ENCODE measurements around the gene LY6G5C. TPM values are rescaled to one million over a fixed set of nuclear protein-coding genes. Genes with fewer than 3 reads are reported as not detected.

LY6G5C gene
- total and polyA plus RNA-seq, 9 of the 15 experiments (the other 6 are each of a cell fraction or from before 2014, with no cell fraction given): 0.10 to 0.67 (median 0.46) TPM; not detected in 4

- Histone ChIP-seq H3K4me1 (replicated peaks in 1 of 2; ENCODE audit: control insufficient read depth in 2 of 2, insufficient read depth in 2 of 2, low read length in 2 of 2) (peaks cover 31 to 46% of the 10 kb centered on the region in 2 experiments), H3K79me2 (ENCODE audit: control insufficient read depth, insufficient read depth, low read length) (no peaks in the 10 kb centered on the region), H3K4me3 (no peak overlapping the region), H3K4me2 (ENCODE audit: insufficient read depth, low read length) (no peak overlapping the region), H3K9me3 (replicated peaks; ENCODE audit: control insufficient read depth, insufficient read depth, low read depth, low read length) (no peaks in the 10 kb centered on the region), H3K9ac (ENCODE audit: insufficient read depth in 1 of 2, low read depth in 2 of 2, low read length in 2 of 2) (peak overlapping the region in 1 of 2 experiments; percentile 81; a peak in 2 of 4 replicates), H3K9me1 (ENCODE audit: control insufficient read depth, insufficient read depth, low read length) (no peaks in the 10 kb centered on the region), H2AFZ (ENCODE audit: low read depth, low read length) (peak overlapping the region; percentile 49), H3K27ac (ENCODE audit: extremely low read depth, low read depth, low read length) (no peak overlapping the region), H3K36me3 (ENCODE audit: control insufficient read depth, insufficient read depth, low read length) (no peaks in the 10 kb centered on the region), H3K27me3 (ENCODE audit: control insufficient read depth in 2 of 2, insufficient read depth in 2 of 2, low read length in 2 of 2) (no peaks in the 10 kb centered on the region), H4K20me1 (replicated peaks; ENCODE audit: control insufficient read depth, insufficient read depth, low read length) (no peaks in the 10 kb centered on the region)
- in situ Hi-C loops (cut with MboI): no loop called here
- DNase-seq (ENCODE audit: extremely low read depth in 1 of 4, low spot score in 3 of 4) (no peak), FAIRE-seq (no peak), ATAC-seq (peak; percentile 8; the same call in 2 of the 3 replicates)
- 32% methylated on average over 5 of the region's 5 CpGs for WGBS (ENCODE audit: insufficient coverage, low coverage, missing lambda C conversion rate)
- ChIA-PET CTCF (ENCODE audit: low intra/inter-chr PET ratio) (no interaction called here), POLR2A (interaction anchor here (0.6 to 12.4 kb wide), 13 partner anchors 11 to 1132 kb away, joined by 3 to 223 read pairs (median 5); partner anchors contain the start of genes ABHD16A, BAG6, DDAH2 and HSPA1B)
- no TSS peak for BruUV-seq (replicated peaks)
- intact Hi-C loops (cut with micrococcal nuclease): no loop called here
- TF ChIP-seq LEF1 (IDR thresholded peaks at IDR 0.05) (peak; percentile 28; the same call in 1 of the 2 replicates), ZNF324 (CRISPR knock-in tag; IDR thresholded peaks at IDR 0.05) (no peak), FUS (optimal IDR thresholded peaks at IDR 0.05; ENCODE audit: low read depth, low read length) (no peak), ZNF511 (CRISPR knock-in tag; IDR thresholded peaks at IDR 0.05) (no peak), EGR1 (conservative IDR thresholded peaks at IDR 0.05) (peak; percentile 43), JUNB (CRISPR knock-in tag; conservative IDR thresholded peaks at IDR 0.05) (no peak), FOXA3 (CRISPR knock-in tag; conservative IDR thresholded peaks at IDR 0.05 in 1 of 2, IDR thresholded peaks at IDR 0.05 in 1 of 2) (no peak), TRIM24 (IDR thresholded peaks at IDR 0.05) (no peak), AFF4 (CRISPR knock-in tag; IDR thresholded peaks at IDR 0.05) (no peak), ETS1 (conservative IDR thresholded peaks at IDR 0.05; ENCODE audit: control insufficient read depth, low read depth, low read length) (0 out of 2 replicates have a peak, but pooled peaks have one; percentile 46), IFI16 (CRISPR knock-in tag; IDR thresholded peaks at IDR 0.05) (no peak)
- TF ChIP-seq, protein P1, sequence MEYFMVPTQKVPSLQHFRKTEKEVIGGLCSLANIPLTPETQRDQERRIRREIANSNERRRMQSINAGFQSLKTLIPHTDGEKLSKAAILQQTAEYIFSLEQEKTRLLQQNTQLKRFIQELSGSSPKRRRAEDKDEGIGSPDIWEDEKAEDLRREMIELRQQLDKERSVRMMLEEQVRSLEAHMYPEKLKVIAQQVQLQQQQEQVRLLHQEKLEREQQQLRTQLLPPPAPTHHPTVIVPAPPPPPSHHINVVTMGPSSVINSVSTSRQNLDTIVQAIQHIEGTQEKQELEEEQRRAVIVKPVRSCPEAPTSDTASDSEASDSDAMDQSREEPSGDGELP (CRISPR knock-in tag; IDR thresholded peaks at IDR 0.05; ENCODE audit: borderline replicate concordance): peak; percentile 8; the same call in 1 of the 2 replicates
- TF ChIP-seq, protein P2, sequence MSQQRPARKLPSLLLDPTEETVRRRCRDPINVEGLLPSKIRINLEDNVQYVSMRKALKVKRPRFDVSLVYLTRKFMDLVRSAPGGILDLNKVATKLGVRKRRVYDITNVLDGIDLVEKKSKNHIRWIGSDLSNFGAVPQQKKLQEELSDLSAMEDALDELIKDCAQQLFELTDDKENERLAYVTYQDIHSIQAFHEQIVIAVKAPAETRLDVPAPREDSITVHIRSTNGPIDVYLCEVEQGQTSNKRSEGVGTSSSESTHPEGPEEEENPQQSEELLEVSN (IDR thresholded peaks at IDR 0.05; ENCODE audit: borderline replicate concordance in 1 of 2, extremely low read depth in 1 of 2, insufficient read depth in 1 of 2, insufficient read length in 1 of 2, low read depth in 1 of 2, low read length in 1 of 2, poor library complexity in 1 of 2, severe bottlenecking in 1 of 2): no peak
Measured at GRCh38 chr6:31713991-31714684, 33.3 kb upstream of the LY6G5C start.
